Epithelial cell of proximal tubule (primary cell): ENCODE measurements around the gene VEZF1. TPM values are rescaled to one million over a fixed set of nuclear protein-coding genes. Genes with fewer than 3 reads are reported as not detected.
A peak's percentile ranks its signal among the peaks of the same experiment; 100 is the strongest.

Experiments
- DNase-seq: peaks from one replicate; pipeline ENCODE4 v3.0.0-alpha.2; 2011; ENCODE audit warnings: low read depth
- H3K4me3 ChIP-seq: 2 replicates; pipeline ENCODE4 v1.5.1; 2011; ENCODE audit warnings: low read depth, mild to moderate bottlenecking, low read length
- total RNA-seq: library from RNA; depleted of rRNA; stranded (reverse); fragments of >200 nt; gene quantifications from 2 replicates; pipeline ENCODE4 v1.2.3, GENCODE V29; 2015
- TF ChIP-seq, protein P1 (sequence below): conservative IDR thresholded peaks from 2 replicates; pipeline ENCODE4 v1.5.1; 2012; ENCODE audit warnings: low read depth, mild to moderate bottlenecking, low read length

The VEZF1 gene
- total RNA-seq, 1 donor from 2014 or later, result 54.6 TPM

DNA sequence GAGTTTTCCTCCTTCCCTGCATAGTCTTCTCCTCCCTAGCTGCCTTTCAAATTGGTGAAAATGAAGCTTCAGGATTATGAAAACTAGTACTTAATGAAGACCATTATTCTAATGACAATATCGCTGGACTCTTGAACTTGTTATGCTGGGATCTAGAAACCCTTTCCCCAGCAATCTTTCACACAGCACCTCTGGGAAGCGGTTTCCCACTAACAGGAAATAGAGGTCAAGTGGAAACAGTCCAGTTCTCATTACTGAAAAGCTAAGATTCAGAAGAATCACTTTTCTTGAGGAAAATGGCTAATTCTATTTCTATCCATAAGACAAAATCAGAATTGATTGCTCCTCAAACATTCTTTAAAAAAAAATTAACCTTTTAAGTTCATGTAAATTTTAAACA is 2.0 kb upstream of the VEZF1 start:
- H3K4me3 ChIP-seq, result no peak overlapping the region
- DNase-seq, result no peak
- TF ChIP-seq, protein P1, sequence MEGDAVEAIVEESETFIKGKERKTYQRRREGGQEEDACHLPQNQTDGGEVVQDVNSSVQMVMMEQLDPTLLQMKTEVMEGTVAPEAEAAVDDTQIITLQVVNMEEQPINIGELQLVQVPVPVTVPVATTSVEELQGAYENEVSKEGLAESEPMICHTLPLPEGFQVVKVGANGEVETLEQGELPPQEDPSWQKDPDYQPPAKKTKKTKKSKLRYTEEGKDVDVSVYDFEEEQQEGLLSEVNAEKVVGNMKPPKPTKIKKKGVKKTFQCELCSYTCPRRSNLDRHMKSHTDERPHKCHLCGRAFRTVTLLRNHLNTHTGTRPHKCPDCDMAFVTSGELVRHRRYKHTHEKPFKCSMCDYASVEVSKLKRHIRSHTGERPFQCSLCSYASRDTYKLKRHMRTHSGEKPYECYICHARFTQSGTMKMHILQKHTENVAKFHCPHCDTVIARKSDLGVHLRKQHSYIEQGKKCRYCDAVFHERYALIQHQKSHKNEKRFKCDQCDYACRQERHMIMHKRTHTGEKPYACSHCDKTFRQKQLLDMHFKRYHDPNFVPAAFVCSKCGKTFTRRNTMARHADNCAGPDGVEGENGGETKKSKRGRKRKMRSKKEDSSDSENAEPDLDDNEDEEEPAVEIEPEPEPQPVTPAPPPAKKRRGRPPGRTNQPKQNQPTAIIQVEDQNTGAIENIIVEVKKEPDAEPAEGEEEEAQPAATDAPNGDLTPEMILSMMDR, result no peak

DNA sequence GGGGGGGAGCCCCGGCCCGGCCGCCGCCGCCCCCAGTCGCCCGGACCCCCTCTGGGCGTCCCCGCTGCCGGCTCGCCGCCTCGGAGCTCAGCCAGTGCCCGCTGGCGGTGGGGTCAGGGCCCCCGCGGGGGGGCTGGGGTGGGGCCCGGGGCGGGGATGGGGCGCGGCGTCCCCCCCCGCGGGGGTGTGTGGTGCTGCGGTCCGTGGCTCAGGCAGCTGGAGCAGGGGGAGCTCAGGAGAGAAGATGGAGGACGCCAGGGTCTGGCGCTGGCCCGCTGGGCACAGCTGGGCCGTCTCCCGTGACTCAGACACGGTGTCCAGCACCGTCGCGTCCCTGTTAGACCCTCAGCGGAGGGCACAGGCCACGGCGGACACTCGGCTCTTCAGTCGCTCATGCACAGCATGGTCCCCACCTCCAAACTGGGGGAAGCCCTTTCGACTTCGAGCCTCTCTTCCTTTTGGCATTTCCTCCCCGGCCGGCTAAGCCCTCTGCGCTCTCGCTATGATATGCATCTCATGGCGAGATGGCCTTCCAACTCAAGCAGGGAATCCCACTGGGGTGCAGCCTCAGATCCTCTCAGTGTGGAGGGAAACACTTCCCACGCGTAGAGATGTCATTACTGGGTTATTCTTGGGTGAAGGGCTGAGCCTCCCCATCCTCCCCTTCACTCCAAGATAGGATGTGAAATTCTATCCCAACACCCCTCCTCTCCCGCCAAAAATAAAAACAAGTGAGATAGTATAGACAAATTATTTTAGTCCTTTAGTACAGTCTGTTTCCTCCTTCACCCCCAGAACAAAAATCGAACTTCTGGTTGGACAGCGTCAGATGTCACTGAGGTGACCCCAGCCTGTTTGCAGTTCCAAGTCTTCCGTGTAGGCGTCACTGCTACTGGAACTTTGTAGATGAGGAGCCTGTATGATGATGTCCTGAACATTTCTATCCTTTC is 522 bp upstream of the VEZF1 start:
- peak overlapping the region; percentile 84 for H3K4me3 ChIP-seq
- DNase-seq, result no peak
- TF ChIP-seq, protein P1, result peak; percentile 3

DNA sequence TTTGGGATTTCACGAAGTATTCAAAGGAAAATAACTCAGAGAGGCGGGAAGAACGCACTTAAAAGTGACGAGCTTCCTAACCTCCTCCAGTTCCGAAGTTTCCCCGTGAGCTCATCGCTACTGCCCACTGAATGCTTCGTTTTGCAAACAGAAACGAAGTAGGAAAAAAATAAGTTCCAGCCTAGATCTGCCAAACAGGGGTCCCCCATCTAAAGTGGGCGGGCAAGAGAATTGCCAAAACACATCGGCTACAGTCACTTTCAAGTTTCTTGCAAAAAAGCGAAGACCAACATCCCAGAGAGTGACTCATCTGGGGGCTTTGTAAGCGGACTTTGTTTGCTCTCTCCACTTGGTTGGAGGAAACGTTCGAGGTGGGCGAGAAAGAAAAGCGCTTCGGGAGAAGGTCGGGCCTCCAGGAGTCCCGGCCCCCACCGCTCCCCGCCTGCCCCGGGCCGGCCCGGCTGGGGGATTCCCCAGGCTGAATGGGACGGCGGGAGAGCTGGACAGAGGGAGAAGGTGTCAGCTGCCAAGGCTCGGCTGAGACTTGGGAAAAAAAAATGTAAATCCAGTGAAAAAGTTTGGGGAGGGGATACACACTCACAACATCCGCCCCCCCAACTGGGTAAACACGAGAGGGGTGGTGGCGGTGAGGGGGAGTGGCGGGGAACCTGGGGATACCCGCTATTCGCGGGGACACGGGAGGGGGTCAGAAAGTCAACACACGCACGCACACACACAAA is 1.0 kb downstream of the VEZF1 start:
- no peak for DNase-seq
- H3K4me3 ChIP-seq, result peak overlapping the region; percentile 84
- TF ChIP-seq, protein P1, result no peak

DNA sequence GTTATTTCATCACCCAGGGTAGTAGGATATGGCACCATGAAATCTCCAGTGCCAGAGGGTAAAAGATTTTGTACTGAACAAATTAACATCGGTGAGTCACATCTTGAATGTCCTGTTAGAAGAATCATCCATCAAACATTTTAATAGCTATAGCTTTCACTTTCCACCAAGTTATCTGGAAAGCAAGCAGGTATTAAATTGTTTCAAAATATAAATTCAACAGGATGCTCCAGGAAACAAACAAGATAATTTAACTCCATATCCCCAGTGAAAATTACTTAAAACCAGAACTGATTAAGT is 2.4 kb downstream of the VEZF1 start:
- TF ChIP-seq, protein P1, result no peak
- H3K4me3 ChIP-seq, result peak overlapping the region; percentile 84
- DNase-seq, result no peak

DNA sequence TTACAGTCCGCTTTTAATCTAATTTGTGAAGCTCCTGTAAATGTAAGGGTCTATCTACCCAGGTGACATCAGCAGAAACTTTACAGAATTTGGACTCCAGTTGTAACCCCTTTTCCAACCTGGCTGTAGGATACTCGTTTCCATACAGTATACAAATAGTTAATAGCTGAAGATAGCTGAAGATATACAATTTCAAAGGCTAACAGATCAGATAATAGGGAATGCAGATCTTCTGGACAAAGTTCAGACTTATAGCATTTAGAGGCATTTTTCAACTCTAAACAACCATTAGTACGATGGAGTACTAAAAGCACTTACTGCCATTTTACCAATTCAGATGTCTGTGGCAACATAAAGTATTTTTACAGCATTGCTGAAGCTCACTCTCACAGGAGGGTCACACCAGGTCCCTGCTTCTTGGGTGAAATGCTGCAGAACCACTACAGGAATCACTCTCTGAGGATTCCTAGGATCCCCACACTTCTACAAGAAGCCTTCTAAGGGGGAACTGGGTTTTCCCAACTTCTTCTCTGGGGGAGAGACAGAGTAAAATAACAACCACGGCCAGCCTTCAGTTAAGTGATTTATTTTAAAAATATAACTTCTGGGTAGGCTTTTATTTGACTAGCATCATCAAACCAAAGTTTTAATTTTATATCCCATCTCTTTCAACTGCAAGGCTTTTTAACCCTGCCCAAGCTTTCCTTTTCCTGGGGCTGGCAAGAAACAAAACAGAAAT is 2.9 kb downstream of the VEZF1 start:
- H3K4me3 ChIP-seq, result peak overlapping the region; percentile 28
- TF ChIP-seq, protein P1, result no peak
- no peak for DNase-seq

DNA sequence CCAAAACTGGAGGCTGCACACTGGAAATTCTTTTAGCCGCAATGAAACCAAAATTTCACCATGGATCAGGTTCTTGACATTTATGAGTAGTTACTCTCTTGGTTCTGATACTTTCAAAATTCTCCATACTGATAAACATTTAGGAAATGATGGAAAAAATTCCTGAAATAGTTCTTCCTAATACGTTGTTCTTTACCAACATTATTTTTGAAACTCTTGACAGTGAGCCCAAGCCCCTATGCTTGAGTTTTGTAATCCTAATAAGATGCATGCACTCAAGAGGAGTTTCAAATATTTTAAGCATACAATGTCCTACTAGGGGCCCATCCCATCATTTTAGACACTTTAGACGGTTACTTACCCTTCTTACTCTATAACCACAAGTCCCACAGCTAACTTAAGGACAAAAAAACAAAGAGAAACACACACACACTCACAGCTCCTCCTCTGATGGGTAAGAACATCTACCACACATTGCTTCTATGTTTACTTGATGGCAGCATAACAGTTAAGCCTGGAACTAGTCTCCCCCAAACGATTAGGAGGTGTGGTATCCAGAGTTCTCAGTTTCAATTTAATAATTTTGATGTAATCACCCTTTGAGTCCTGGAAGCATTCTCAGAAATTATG is 3.7 kb downstream of the VEZF1 start:
- H3K4me3 ChIP-seq, result no peak overlapping the region
- no peak for DNase-seq

More for the DNA sequence above, 3.7 kb downstream of the VEZF1 start:
- TF ChIP-seq, protein P1, result no peak
